Suppressor macrophage treated with lipopolysaccharide for 4 hours (primary cell): ENCODE measurements around the gene OR3A2.
"Not testable (repeated sequence)": the region's sequence is repeated elsewhere in the genome, so short reads cannot be mapped to it uniquely, and the experiment has no call there.

ENCODE experiments used
- DNase-seq: peaks from one replicate; pipeline ENCODE4 v3.0.0-alpha.2; 2020

OR3A2 gene

DNA sequence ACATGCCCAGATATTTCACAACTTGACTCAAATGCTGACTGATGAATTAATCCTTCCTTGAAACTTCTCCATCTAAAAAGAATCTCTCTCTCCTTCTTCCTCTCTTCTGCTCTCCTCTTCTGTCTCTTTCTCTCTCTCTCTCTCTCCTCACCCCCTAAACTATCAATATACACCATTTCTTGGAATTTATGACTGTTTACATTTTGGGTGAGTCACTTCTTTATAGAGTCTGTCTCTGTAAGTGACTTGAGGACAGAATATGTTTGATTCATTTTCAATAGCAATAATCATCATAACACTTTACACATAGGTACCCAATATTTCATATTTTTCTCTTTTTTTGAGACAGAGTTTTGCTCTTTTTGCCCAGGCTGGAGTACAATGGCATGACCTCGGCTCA is 103.2 kb downstream of the OR3A2 start:
- no peak for DNase-seq

DNA sequence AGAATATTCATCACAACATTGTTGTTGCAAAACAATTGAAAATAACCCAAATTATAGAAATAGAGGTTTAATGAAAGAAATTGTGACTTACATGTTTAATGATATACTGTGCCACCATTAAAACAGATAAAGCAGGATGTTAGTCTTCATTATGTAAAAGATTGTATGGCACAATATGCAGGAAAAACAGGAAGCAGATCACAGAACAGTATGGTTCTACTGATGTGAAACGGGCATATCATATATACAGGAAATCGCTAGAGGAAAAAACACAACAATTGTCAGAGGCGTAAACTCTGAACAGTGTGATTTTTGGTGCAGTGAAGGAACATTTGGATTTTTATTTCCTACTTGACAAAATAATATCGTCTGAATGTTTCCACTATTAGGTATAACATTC is 110.0 kb downstream of the OR3A2 start:
- peak; percentile 5 for DNase-seq

DNA sequence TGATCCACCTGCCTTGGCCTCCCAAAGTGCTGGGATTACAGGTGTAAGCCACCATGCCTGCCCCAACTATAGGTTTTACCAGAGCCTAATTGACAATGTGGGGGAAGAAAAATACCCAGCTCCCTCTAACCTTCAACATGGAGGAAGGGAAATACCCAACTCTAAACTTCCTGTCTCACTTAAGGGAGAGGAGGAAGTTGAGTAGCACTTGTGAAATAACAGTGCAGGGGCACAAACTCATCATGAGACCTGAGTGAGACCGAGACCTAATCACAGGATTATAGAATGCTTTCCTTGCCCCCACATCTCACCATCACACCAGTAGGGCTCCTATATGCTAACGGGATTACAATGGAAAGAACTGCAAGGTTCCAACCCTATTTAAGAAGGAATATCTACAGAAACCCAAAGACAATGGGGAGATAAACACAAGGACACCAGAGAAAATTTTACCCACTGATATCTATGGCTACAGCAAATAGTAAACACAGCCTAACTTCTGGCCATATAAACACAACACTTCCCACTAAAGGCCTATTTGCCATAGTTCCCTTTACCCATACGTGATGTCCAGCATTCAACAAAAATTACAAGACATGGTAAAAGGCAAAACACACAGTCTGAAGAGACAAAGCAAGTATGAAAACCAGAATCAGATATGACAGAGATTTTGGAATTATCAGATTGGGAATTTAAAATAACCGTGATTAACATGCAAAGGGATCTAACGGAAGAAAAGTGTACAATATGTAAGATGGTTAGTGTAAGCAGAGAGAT is 114.8 kb downstream of the OR3A2 start:
- DNase-seq, result peak; percentile 58

DNA sequence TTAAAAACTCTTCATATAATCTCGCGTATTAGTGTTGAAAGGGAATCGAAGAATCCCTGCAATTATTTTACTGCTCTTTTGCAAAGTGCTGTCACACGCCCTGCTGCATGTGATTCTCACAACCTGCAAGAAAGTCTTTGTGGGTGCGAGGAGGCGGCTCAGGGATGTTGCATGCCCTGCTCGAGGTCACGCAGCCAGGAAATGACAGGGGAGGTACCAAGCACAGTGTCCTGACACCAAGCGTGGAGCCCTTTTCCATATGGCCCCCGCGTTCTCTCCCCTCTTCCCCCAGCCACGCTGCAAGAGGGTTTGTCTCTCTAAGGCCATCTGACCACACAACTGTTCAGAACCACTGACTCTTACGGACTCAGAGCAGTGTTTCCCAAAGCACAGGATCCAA is 125.5 kb downstream of the OR3A2 start:
- no peak for DNase-seq

DNA sequence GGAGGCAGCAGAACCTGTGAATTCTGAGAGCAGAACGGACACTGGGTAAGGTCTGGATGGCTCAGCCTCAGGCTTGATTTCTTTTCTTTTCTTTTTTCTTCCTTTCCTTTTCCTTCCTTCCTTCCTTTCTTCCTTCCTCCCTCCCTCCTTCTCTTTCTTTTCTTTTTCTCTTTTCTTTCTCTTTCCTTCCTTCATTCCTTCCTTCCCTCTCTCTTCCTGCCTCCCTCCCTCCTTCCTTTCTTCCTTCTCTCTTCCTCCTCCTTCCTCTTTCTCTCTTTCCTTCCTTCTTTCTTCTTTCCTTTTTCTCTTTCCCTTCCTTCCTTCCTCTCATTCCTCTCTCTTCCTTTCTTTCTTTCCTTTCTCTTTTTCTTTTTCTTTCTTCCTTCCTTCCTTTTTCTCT is 125.9 kb downstream of the OR3A2 start:
- DNase-seq, result no peak

DNA sequence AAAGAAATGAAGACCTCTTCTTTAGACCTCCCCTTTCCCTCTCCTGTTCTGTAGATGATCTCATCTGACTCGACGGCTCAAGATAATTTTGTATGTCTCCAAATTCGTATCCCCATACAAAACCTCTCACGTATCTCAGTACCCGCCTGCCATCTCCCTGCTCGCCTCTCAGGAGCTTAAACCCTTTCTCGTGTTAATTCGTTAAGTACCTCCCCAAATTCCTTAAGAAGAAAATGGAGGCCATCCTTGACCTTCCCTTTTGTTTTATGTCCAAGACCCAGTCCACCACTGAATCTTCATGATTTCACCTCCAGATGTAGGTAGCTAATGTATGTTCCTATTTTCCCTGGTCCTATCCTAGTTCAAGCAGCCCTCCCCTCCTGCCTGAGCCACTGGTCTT is 129.5 kb downstream of the OR3A2 start:
- no peak for DNase-seq

DNA sequence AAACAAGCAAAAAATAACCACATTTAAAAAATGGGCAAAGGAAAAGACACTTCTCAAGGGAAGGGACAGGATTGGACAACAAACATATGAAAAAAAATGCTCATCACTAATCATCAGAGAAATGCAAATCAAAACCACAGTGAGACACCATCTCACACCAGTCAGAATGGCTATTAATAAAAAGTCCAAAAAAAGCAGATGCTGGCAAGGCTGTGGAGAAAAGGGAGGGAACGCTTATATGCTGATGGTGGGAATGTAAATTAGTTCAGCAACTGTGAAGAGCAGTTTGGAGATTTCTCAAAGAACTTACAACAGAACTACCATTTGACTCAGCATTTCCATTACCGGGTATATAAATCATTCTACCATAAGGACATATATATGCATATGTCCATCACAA is 137.1 kb downstream of the OR3A2 start:
- not testable (repeated sequence) for DNase-seq

DNA sequence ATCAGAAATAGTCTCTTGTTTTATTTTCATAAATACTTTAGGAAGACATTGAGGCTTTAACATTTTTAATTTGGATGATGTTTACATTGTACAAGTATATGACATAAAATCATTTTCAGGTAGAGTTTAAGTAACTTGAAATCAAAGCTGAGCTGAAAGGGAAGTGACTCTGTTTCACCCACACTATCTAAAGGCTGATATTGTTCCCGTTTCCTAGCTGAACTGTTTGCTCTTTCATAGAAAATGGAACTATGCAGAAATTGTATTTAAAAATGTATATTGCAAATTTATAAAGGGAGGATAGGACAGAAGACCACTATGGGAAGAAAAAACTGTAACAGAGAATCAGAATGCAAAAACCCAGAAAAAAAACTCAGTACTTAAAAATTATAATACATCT is 141.3 kb downstream of the OR3A2 start:
- peak; percentile 45 for DNase-seq

DNA sequence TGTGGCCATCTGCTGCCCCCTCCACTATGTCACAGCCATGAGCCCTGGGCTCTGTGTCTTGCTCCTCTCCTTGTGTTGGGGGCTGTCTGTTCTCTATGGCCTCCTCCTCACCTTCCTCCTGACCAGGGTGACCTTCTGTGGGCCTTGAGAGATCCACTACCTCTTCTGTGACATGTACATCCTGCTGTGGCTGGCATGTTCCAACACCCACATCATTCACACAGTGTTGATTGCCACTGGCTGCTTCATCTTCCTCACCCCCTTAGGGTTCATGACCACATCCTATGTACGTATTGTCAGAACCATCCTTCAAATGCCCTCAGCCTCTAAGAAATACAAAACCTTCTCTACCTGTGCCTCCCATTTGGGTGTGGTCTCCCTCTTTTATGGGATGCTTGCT is 145.1 kb downstream of the OR3A2 start:
- not testable (repeated sequence) for DNase-seq

DNA sequence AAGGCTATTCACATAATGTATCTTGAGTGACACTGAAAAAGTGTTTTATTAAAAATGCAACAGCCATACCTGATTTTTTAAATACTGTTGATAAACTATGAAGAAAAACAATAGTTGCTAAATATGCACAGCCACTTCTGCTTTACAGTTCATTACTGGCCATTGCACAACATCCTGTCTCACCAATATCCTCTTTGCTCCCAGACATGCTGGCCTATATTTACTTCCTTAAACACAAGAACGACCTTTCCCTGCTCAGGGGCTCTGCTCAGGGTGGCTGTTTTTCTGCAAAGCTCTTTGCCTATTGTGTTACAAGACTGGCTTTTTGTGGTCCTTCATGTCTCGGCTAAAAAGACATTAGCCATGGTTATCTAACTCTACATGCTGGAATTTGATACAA is 147.4 kb downstream of the OR3A2 start:
- DNase-seq, result peak; percentile 62

DNA sequence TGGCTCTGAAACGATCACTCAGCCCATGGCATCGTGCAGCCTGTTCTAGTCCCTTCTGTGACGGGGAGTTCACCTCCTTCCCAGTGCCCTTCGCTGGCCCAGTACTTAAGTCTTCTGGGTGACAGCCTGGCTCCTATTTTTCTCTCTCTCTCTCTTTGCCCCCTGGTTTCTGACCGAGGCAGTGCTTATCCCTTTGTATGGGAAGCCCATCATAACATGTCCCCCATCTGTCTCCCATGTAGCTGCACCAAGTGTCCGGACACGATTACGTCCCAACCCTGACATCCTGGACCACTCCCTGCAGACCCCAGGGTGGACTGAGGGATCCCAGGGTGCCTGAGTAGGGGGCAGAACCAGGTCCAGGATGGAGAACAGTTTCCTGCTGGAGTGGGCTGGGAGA is 153.8 kb downstream of the OR3A2 start:
- DNase-seq, result not testable (repeated sequence)
